ENCODE measurements around the gene KCTD17. TPM values are rescaled to one million over a fixed set of nuclear protein-coding genes. Genes with fewer than 3 reads are reported as not detected.

Gene KCTD17
- total RNA-seq, 1 experiment from 2014 or later, result 29.5 TPM

DNA sequence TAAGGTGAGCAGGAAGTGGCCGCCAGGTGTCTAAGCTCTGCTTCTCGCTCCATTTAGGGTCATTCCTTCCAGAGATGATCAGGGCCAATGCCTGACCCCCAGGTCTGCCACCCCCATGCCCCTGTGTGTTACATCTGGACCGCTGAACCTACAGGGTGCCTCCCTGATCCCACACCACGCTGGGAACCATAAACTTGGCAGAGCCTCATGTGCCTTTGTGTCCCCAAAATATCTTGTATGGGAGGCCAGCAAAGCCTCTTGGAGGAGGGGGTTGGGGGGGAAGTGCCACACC lies 36.0 kb upstream of the KCTD17 start:
- H3K9me3 ChIP-seq (replicated peaks), result no peaks in the 10 kb centered on the region
- H3K4me3 ChIP-seq, result no peak overlapping the region
- H3K27me3 ChIP-seq (replicated peaks), result no peaks in the 10 kb centered on the region
- peaks cover 16% of the 10 kb centered on the region for H3K4me1 ChIP-seq (replicated peaks)
- DNase-seq (ENCODE audit: low read depth in 1 of 2, low spot score in 2 of 2), result no peak
- no peak overlapping the region for H3K27ac ChIP-seq
- peaks cover 9% of the 10 kb centered on the region for H3K36me3 ChIP-seq

DNA sequence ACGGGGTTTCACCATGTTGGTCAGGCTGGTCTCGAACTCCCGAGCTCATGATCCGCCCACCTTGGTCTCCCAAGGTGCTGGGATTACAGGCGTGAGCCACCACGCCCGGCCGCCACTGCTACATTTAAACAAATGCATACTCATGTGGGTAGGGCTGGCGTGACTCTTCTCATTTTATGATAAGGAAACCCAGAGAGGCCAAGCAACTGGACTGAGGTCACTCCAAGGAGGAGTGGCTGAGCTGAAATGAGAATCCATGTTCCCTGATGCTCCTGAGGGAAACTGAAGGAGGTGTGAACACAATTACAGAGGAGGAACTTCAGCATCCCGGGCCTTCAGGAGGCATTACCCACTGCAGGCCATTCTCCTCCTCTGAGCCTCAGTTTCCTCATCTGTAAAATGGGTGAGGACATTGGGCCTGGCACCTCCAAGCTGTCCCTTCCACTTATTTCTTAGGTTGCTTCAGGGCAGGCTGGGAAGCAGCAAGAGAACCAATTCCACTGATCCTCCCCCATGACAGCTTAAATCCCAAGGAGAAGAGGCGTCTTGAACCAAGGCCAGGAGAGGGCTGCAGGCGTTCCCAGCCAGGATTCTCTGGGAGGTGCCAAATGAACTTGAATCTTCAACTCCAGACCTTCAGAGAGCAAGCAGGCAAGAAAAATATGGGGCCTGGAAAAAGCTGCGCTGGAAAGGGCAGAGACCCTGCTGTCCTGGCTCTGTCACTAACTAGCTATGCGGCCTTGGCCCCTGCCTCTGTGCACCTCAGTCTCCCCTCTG lies 35.2 kb upstream of the KCTD17 start:
- H3K4me1 ChIP-seq (replicated peaks), result peaks cover 17% of the 10 kb centered on the region
- no peaks in the 10 kb centered on the region for H3K27me3 ChIP-seq (replicated peaks)
- no peak overlapping the region for H3K4me3 ChIP-seq
- peaks cover 9% of the 10 kb centered on the region for H3K36me3 ChIP-seq
- H3K27ac ChIP-seq, result no peak overlapping the region
- H3K9me3 ChIP-seq (replicated peaks), result no peaks in the 10 kb centered on the region
- no peak for DNase-seq (ENCODE audit: low read depth in 1 of 2, low spot score in 2 of 2)

DNA sequence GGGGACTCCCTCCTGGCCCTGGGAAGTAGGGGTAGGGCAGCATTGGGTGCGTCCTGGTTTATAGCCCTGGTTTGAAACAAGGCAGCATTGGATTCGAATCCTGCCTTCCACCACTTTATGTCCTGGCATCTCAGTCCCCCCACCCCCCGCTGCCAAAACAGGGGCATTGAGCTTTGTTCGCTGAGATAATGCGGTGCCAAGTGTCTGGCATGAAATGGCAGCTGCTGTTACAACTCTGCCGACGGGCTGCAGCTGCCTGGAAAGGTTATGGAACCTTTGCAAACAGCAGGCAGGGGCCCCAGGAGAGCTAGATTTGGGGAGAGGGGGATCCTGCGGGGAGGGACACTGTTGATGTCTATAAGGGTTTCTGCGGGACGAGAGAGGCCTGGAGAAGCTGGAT lies 34.2 kb upstream of the KCTD17 start:
- DNase-seq (ENCODE audit: low read depth in 1 of 2, low spot score in 2 of 2), result no peak
- peaks cover 17% of the 10 kb centered on the region for H3K4me1 ChIP-seq (replicated peaks)
- H3K9me3 ChIP-seq (replicated peaks), result no peaks in the 10 kb centered on the region
- H3K4me3 ChIP-seq, result no peak overlapping the region
- H3K36me3 ChIP-seq, result peaks cover 9% of the 10 kb centered on the region
- H3K27me3 ChIP-seq (replicated peaks), result no peaks in the 10 kb centered on the region
- H3K27ac ChIP-seq, result no peak overlapping the region

DNA sequence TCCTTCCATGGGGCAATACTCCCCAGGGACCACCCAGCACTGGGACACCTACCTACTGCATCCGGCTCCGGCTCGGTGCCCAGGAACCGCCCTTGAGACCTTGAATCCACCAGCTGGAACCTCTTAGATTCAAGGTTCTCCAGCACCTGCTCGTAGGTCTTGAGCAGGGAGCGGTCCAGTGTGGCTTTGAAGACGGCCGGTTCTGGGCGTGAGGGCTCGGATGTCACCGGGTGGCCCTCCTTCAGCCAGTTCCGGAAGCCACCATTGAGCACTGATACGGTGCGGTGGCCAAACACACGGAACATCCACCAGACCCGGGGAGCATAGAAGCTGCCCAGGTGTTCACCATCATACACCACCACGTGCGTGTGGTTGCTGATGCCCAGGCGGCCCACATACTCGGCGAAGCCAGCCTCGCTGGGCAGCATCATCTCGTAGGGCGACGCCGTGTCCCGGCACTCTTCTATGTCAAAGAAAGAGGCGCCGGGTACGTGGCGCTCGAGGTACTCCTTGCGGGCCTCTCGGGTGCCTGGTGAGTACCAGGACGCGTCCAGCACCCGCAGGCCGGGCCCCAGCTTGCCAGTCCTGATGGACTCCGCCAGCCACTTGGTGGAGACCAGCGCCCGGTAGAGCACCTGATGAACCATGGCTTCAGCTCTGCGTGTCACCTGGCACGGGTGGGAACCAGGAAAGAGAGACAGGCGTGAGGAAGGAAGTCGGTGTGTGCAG lies 33.3 kb upstream of the KCTD17 start:
- no peak for DNase-seq (ENCODE audit: low read depth in 1 of 2, low spot score in 2 of 2)
- no peak overlapping the region for H3K27ac ChIP-seq
- H3K4me3 ChIP-seq, result peak overlapping the region; percentile 97
- H3K27me3 ChIP-seq (replicated peaks), result no peaks in the 10 kb centered on the region
- H3K4me1 ChIP-seq (replicated peaks), result peaks cover 17% of the 10 kb centered on the region
- peaks cover 9% of the 10 kb centered on the region for H3K36me3 ChIP-seq
- H3K9me3 ChIP-seq (replicated peaks), result no peaks in the 10 kb centered on the region

DNA sequence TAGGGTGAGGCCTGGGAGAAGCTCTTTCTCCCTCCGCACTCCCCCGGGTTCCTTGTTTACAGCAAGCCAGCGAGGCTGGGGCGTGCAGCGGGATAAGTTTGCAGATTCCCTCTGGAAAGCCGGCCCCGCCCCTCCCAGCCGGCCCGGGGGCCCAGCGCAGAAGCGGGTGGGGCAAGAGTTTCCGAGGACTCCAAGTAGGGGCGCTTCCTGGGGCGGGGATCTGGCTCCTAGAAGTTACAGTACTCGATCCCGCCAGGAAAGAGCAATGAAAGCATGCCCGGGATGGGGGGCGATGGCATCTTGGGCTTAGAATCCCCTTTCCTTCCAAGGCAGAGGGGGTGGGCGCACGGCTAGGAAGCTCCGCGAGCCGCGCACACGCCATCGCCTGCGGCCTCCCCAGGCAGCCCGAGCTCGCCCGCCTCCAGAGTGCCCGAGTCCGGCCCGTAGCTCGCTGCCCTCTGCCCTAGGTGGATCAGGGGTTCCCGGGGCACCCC lies 32.7 kb upstream of the KCTD17 start:
- Histone ChIP-seq H3K36me3 (peaks cover 9% of the 10 kb centered on the region), H3K27me3 (replicated peaks) (no peaks in the 10 kb centered on the region)
- DNase-seq (ENCODE audit: low read depth in 1 of 2, low spot score in 2 of 2), result peak; percentile 64 to 68

DNA sequence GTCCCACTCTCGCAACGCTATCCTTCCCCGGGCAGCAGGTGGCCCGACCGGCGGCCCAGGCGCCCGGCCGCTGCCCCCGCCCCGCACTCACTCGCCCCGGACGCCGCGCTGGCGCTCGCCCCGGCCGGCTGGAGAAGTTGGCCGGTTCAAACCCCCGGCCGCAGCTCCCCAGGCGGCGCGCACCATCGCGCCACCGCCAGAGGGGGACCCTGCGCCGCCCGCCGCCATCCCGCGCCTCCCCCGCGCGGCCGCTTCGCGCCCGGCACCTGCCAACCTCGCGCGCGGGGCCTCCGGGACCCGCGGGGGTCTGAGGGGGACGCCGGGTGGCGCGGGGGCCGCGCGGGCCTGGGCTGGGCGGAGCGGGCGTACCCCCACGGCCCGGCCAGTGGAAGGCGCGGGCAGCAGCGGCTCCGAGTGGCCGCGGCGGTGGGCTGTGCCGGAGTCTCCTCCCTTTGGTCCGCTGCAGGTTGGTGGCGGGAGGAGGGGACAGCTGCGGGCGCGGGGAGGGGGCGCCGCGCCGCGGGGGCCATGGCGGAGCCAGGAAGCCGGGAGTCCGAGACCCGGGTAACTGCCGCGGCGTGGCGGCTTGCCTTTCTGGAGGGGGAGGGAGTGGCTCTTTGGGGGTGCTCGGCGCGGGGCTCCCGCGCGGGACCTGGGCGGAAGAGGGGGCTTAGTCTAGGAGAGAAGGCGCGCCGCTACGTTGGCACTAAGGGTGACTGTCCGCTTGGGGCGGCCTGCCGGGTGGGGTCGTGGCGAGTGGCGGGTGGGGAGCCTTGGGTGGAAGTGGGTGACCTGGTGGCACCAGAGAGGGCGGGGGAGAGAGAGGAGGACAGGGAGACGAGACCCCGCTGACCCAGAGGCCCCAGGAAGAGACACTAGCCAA lies 32.0 kb upstream of the KCTD17 start, which contains the start of the genes MPST and TST:
MPST (plus strand) TSS at position 434 of the 883 bp plus-strand sequence; CDS start at position 529, 95 bp downstream.
TST (minus strand) TSS at position 139 of the 883 bp plus-strand sequence. CDS start 715 bp downstream, outside the sequence.
- Histone ChIP-seq H3K36me3 (peaks cover 9% of the 10 kb centered on the region), H3K27ac (peak within 1 kb of the TSS; percentile 49), H3K4me1 (replicated peaks) (peaks cover 17% of the 10 kb centered on the region), H3K9me3 (replicated peaks) (no peaks in the 10 kb centered on the region), H3K4me3 (peak within 1 kb of the TSS; percentile 97), H3K27me3 (replicated peaks) (no peaks in the 10 kb centered on the region)
- peak; percentile 21 to 66 for DNase-seq (ENCODE audit: low read depth in 1 of 2, low spot score in 2 of 2)

More for the DNA sequence above, 32.7 kb upstream of the KCTD17 start:
- H3K27ac ChIP-seq, result peak overlapping the region; percentile 49
- no peaks in the 10 kb centered on the region for H3K9me3 ChIP-seq (replicated peaks)
- peak overlapping the region; percentile 97 for H3K4me3 ChIP-seq
- peaks cover 17% of the 10 kb centered on the region for H3K4me1 ChIP-seq (replicated peaks)

DNA sequence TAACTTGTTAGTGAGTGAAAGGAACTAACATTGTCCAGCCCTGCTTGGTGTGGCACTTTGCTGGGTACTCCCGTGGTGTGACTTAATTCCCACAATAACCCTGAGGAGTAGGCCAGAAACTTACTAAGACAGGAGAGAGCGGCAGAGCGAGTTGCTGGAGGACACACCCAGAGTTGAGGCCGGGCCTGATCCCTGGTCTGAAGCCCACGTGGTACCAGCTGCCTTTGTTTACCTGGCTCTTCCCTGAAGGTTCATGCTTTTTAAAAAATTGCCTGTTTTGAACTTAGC lies 31.4 kb upstream of the KCTD17 start:
- DNase-seq (ENCODE audit: low read depth in 1 of 2, low spot score in 2 of 2), result peak in 1 of 2 experiments; percentile 25
- Histone ChIP-seq H3K27ac (peak overlapping the region; percentile 49; the same call in 1 of the 2 replicates), H3K36me3 (peaks cover 9% of the 10 kb centered on the region), H3K4me3 (peak overlapping the region; percentile 97), H3K4me1 (replicated peaks) (peaks cover 17% of the 10 kb centered on the region), H3K9me3 (replicated peaks) (no peaks in the 10 kb centered on the region), H3K27me3 (replicated peaks) (no peaks in the 10 kb centered on the region)

DNA sequence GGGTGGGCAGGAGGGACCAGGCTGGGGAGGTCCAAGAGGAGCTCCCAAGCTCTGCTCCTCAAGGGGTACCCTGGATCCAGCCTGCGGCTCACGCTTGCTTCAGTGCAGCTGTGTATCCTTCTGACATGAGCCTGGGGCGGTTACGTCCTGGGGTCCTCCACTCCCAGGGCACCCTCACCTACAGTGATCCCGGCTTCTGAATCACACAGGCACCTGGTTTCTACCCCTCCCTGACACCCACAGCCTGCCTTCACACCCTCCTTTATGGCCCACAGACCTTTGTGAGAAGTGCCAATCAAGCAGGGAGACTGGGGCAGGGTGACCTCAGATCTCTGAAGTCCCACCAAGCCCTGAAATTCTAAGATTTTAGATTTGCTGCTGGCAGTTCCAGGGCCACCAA lies 30.5 kb upstream of the KCTD17 start:
- peaks cover 17% of the 10 kb centered on the region for H3K4me1 ChIP-seq (replicated peaks)
- no peaks in the 10 kb centered on the region for H3K27me3 ChIP-seq (replicated peaks)
- DNase-seq (ENCODE audit: low read depth in 1 of 2, low spot score in 2 of 2), result no peak
- H3K4me3 ChIP-seq, result no peak overlapping the region
- H3K9me3 ChIP-seq (replicated peaks), result no peaks in the 10 kb centered on the region
- no peak overlapping the region for H3K27ac ChIP-seq
- peaks cover 9% of the 10 kb centered on the region for H3K36me3 ChIP-seq

DNA sequence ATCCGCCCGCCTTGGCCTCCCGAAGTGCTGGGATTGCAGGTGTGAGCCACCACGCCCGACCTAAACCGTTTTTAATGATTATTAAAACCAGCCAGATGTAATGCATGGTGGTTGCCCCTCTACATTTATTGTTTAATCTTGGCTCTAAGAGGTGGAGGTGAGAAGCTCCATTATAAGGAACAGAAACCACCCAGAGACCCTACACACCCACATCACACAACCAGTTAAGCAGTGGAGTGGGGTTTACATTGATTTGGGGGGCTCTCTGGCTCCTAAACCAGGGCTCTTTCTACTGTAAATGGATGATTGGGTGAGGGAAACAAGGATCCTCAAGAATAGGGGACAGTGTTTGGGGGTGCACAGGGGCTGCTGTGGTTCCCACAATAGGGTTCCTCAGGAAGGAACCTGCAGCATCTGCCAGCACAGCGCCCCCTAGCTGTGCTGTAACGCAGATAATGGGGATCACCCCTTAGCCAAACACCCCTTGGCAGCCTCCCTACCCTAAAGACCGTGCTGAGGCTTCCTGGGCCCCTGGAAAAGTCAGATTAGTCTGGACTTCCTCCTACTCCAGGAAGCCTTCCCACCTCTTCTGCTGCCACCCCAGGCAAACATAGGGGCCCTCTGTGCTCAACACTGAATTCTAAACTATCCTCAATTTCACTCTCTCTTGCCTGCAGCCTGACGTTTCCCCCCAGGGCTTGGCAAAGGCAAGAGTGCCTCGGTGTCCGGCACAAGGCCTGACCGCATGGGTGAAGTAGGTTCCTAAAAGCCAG lies 29.6 kb upstream of the KCTD17 start:
- Histone ChIP-seq H3K27me3 (replicated peaks) (no peaks in the 10 kb centered on the region), H3K27ac (no peak overlapping the region), H3K36me3 (peaks cover 9% of the 10 kb centered on the region), H3K4me3 (no peak overlapping the region), H3K9me3 (replicated peaks) (no peaks in the 10 kb centered on the region), H3K4me1 (replicated peaks) (peaks cover 17% of the 10 kb centered on the region)
- peak in 1 of 2 experiments; percentile 17 for DNase-seq (ENCODE audit: low read depth in 1 of 2, low spot score in 2 of 2)

DNA sequence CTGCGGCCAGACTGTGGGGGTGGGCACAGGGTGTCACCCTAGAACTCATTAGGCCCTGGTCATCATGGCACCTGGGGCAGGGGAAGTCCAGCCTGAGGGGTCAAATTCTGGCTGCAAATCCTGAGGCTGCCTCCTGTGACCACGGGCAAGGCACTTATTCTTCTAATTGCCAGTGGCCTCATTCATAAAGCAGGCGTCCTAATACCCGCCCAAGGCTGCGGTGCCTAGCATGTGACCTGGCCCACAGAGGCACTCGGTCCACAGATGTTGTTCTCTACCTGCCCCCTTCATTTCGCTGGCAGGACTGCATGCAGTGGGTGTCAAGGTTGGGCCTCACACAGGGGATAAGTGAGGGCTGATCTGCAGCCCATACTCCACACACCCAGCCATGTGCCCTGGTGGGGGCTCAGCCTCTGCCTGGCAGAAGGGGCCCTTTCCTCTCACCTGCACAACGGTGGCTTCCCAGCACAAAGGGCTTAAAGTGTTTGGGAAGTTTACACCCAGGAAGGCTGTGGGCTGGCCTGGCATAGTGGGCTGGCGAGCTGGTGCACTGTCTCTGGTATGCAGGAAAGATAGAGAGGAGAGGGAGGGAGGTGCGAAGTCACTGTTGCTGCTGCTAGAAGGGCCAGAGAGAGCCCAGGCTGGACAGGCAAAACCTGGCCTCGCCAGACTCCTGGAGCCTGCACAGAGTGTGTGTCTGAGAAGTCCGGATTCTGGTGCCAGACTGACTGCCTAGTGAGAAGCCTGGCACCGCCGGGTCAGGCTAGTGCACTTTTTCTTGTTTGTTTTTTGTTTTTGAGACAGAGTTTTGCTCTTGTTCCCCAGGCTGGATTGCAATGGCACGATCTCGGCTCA lies 28.8 kb upstream of the KCTD17 start:
- H3K36me3 ChIP-seq, result peaks cover 9% of the 10 kb centered on the region
- no peaks in the 10 kb centered on the region for H3K9me3 ChIP-seq (replicated peaks)
- peaks cover 17% of the 10 kb centered on the region for H3K4me1 ChIP-seq (replicated peaks)

DNA sequence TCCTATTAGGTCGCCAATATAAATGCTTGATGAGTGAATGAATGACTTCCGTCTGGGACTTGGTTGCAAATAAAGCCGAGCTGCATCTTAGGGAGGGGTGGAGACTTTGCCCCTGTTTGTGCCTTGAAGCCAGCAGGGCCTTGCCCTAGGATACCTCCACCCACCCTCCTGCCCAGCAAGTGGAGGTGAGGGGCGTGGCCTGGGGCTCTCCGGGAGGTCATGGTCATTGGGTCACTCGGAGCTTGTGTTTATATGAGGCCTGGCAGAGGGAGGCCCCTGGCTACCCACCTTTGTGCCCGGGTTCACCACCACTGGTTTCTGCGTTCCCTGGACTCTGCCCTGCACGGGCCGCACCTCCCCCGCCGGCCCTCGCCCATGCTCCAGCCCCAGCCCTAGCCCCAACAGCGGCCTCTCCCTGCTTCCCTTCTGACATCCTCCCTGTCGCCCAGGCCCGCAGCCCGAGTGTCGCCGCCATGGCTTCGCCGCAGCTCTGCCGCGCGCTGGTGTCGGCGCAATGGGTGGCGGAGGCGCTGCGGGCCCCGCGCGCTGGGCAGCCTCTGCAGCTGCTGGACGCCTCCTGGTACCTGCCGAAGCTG lies 27.7 kb upstream of the KCTD17 start:
- DNase-seq (ENCODE audit: low read depth in 1 of 2, low spot score in 2 of 2), result no peak
- Histone ChIP-seq H3K4me1 (replicated peaks) (peaks cover 9% of the 10 kb centered on the region), H3K36me3 (peaks cover 5% of the 10 kb centered on the region; the same call in 1 of the 2 replicates), H3K9me3 (replicated peaks) (no peaks in the 10 kb centered on the region), H3K27ac (no peak overlapping the region), H3K4me3 (no peak overlapping the region), H3K27me3 (replicated peaks) (no peaks in the 10 kb centered on the region)

More for the DNA sequence above, 28.8 kb upstream of the KCTD17 start:
- H3K27me3 ChIP-seq (replicated peaks), result no peaks in the 10 kb centered on the region
- DNase-seq (ENCODE audit: low read depth in 1 of 2, low spot score in 2 of 2), result no peak
- H3K4me3 ChIP-seq, result no peak overlapping the region
- no peak overlapping the region for H3K27ac ChIP-seq
